ENCODE measurements around the gene SEPHS1.

The SEPHS1 gene

GRCh38 chr10:13366891-13367290, 18.8 kb upstream of the SEPHS1 start:
- no peaks in the 10 kb centered on the region for H3K9me3 ChIP-seq (replicated peaks in 1 of 11)
- no peak overlapping the region for H3K27ac ChIP-seq
- H4K20me1 ChIP-seq = no peaks in the 10 kb centered on the region
- no peaks in the 10 kb centered on the region for H3K27me3 ChIP-seq
- H3K9ac ChIP-seq = no peak overlapping the region
- TF ChIP-seq Cebpa-rat (IDR thresholded peaks at IDR 0.05) = no peak
- H3K4me3 ChIP-seq = no peak overlapping the region
- no peaks in the 10 kb centered on the region for H3K36me3 ChIP-seq
- H3K4me2 ChIP-seq = no peak overlapping the region
- no peaks in the 10 kb centered on the region for H3K4me1 ChIP-seq

- no peaks in the 10 kb centered on the region for H3K4me1 ChIP-seq
- H3K27ac ChIP-seq = no peak overlapping the region
- no peaks in the 10 kb centered on the region for H3K9me3 ChIP-seq (replicated peaks in 1 of 11)
- no peak overlapping the region for H3K4me2 ChIP-seq
- no peak overlapping the region for H3K9ac ChIP-seq
- no peak overlapping the region for H3K4me3 ChIP-seq
- no peaks in the 10 kb centered on the region for H3K27me3 ChIP-seq
- no peaks in the 10 kb centered on the region for H4K20me1 ChIP-seq
- H3K36me3 ChIP-seq = no peaks in the 10 kb centered on the region
- no peak for TF ChIP-seq Cebpa-rat (IDR thresholded peaks at IDR 0.05)
Measured at GRCh38 chr10:13365831-13366230, 17.7 kb upstream of the SEPHS1 start.

GRCh38 chr10:13365243-13365642, 17.1 kb upstream of the SEPHS1 start:
- Histone ChIP-seq H3K9me3 (replicated peaks in 1 of 11) (peaks cover 0 to 4% (median 2%) of the 10 kb centered on the region in 11 experiments; a peak in 13 of 22 replicates), H3K27ac (no peak overlapping the region), H3K36me3 (no peaks in the 10 kb centered on the region), H3K4me3 (no peak overlapping the region), H3K27me3 (no peaks in the 10 kb centered on the region), H3K9ac (no peak overlapping the region), H4K20me1 (no peaks in the 10 kb centered on the region), H3K4me2 (no peak overlapping the region), H3K4me1 (no peaks in the 10 kb centered on the region)
- TF ChIP-seq Cebpa-rat (IDR thresholded peaks at IDR 0.05) = no peak

- Histone ChIP-seq H3K27ac (no peak overlapping the region), H3K4me1 (0 out of 20 replicates have a peak, but pooled peaks cover 0 to 11% (median 0%) of the 10 kb centered on the region in 10 experiments), H3K4me2 (no peak overlapping the region), H3K9me3 (replicated peaks in 1 of 11) (peaks cover 5 to 16% (median 11%) of the 10 kb centered on the region in 11 experiments; a peak in 18 of 22 replicates), H3K27me3 (no peaks in the 10 kb centered on the region), H4K20me1 (no peaks in the 10 kb centered on the region), H3K9ac (no peak overlapping the region), H3K4me3 (no peak overlapping the region), H3K36me3 (no peaks in the 10 kb centered on the region)
- no peak for TF ChIP-seq Cebpa-rat (IDR thresholded peaks at IDR 0.05)
Measured at GRCh38 chr10:13360587-13360986, 12.5 kb upstream of the SEPHS1 start.

- Histone ChIP-seq H3K27me3 (no peaks in the 10 kb centered on the region), H3K4me1 (peaks cover 0 to 23% (median 8%) of the 10 kb centered on the region in 10 experiments; a peak in 16 of 20 replicates), H4K20me1 (no peaks in the 10 kb centered on the region), H3K4me3 (no peak overlapping the region), H3K36me3 (no peaks in the 10 kb centered on the region), H3K27ac (no peak overlapping the region), H3K9me3 (replicated peaks in 1 of 11) (peaks cover 5 to 16% (median 11%) of the 10 kb centered on the region in 11 experiments; a peak in 18 of 22 replicates), H3K4me2 (no peak overlapping the region), H3K9ac (no peak overlapping the region)
- TF ChIP-seq Cebpa-rat (IDR thresholded peaks at IDR 0.05) = no peak
Measured at GRCh38 chr10:13356392-13356791, 8.3 kb upstream of the SEPHS1 start.

DNA sequence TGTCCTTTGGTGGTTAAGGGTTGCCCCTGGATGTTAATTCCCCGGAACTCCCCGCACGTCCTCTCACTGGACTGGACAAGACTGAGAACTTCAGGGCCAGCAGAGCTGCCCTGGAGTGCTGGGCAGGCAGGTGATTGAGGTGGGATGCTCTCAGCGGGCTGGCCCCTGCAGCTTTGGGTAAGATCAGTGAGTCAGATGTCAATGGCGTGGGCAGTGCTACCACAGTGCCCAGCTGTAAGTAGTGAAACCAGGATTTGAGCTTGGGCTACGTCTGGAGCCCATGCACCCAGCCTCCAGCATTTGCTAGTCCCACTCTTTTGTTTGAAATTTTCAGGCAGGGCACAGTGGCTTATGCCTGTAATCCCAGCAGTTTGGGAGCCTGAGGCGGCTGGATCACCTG, 6.7 kb upstream of the SEPHS1 start:
- Histone ChIP-seq H3K9ac (no peak overlapping the region), H3K9me3 (replicated peaks in 1 of 11) (peaks cover 3 to 9% (median 3%) of the 10 kb centered on the region in 11 experiments; a peak in 18 of 22 replicates), H3K27me3 (no peaks in the 10 kb centered on the region), H3K4me1 (peaks cover 8 to 39% (median 24%) of the 10 kb centered on the region in 10 experiments), H3K4me3 (no peak overlapping the region), H3K27ac (no peak overlapping the region), H3K4me2 (no peak overlapping the region), H4K20me1 (no peaks in the 10 kb centered on the region), H3K36me3 (no peaks in the 10 kb centered on the region)
- TF ChIP-seq Cebpa-rat (IDR thresholded peaks at IDR 0.05) = no peak

DNA sequence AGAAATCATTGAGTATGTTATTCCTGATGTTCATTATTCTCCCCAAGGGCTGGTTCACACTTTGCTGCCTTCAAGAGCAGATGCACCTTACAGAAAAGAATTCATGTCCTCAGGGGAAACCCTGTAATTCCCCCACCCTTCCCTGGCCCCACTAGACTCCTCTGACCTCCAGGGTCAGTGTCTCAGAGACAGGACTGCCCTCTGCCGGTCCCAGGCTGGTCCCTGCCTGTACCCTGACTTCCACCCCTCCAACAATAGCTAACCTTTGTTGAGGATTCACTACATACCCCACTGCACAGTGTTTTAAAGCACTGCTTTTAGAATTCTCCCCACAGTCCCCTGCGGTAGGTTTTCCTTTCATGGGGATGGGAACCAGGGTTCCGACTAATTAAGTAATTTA, 4.4 kb upstream of the SEPHS1 start:
- no peaks in the 10 kb centered on the region for H3K9me3 ChIP-seq (replicated peaks in 1 of 11)
- H3K27ac ChIP-seq = no peak overlapping the region
- no peak overlapping the region for H3K9ac ChIP-seq
- H3K27me3 ChIP-seq = no peaks in the 10 kb centered on the region
- H3K4me1 ChIP-seq = peaks cover 10 to 42% (median 32%) of the 10 kb centered on the region in 10 experiments
- H3K36me3 ChIP-seq = no peaks in the 10 kb centered on the region
- H3K4me3 ChIP-seq = no peak overlapping the region
- no peak for TF ChIP-seq Cebpa-rat (IDR thresholded peaks at IDR 0.05)
- peak overlapping the region in 4 of 11 experiments; percentile 69 to 95 (median 92); a peak in 3 of 22 replicates for H3K4me2 ChIP-seq
- H4K20me1 ChIP-seq = no peaks in the 10 kb centered on the region

DNA sequence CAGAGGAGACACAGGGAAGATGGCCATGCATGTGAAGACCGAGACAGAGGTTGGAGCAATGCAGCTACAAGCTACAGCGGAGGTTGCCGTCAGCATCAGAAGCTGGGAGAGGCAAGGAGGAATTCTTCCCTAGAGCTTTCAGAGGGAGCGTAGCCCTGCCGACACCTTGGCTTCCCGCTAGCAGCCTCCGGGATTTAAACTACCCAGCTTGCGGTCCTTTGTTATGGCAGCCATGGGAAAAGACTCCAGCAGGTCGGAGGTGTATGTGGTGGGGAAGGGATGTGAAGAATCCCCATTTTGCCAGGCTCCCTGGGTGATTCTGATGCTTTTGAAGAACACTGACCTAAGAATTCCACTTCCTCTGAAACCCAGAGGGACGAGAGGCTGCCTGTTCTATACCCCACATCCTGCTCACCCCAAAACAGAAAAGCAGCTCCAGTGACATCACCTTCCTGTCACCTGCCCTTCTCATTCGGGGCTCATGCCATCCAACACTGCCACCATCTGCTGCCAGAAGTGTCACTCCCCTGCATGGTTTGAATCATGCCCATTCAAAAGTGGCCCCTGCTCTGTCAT, 3.3 kb upstream of the SEPHS1 start:
- no peak overlapping the region for H3K27ac ChIP-seq

DNA sequence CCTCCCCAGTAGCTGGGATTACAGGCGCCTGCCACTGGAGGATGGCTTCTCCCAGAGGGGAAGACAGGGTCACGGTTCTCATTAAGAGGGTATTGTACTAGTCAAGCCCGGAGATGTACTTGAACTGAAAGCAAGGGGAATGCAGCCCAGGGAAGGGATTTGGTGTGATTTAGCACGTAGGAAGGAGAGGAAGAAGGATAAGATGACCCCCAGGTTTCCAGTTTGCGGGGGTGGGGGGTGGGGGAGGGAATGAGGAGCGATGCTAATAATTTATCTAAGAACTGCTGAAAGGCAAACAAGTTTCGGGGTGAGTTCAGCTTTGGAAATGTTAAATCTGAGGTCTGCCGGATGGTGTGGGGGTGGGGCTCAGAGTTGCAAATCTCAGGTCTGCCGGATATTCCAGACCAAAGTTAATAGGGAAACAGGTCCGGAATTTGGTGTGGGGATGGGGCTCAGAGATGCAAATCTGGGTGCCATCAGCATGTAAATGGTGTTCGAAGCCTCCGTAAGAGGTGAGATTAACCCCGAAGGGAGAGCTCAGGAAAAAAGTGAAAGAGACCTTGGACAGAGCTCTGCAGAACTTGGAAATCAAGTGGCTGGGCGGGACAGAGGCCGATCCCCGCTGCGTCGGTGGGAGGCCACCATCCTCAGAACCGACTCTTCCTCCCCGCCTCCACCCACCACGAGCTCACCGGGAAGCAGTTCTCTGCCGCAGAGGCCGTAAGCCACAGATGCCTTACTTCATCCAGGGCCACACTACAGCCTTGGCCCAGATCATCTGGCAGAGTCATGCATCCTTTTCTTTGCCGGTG, 1.6 kb upstream of the SEPHS1 start:
- no peaks in the 10 kb centered on the region for H3K9me3 ChIP-seq (replicated peaks in 1 of 11)
- peak overlapping the region; percentile 70 to 96 (median 93) for H3K4me3 ChIP-seq
- H3K9ac ChIP-seq = peak overlapping the region; percentile 97 to 100 (median 100); a peak in 21 of 22 replicates

More for the DNA sequence above, 3.3 kb upstream of the SEPHS1 start:
- Histone ChIP-seq H3K36me3 (no peaks in the 10 kb centered on the region), H3K9me3 (replicated peaks in 1 of 11) (no peaks in the 10 kb centered on the region), H4K20me1 (peaks cover 0 to 1% (median 0%) of the 10 kb centered on the region in 11 experiments; a peak in 2 of 22 replicates), H3K4me1 (peaks cover 13 to 40% (median 33%) of the 10 kb centered on the region in 10 experiments), H3K9ac (no peak overlapping the region), H3K27me3 (no peaks in the 10 kb centered on the region), H3K4me2 (peak overlapping the region in 9 of 11 experiments; percentile 26 to 96 (median 81); a peak in 17 of 22 replicates), H3K4me3 (no peak overlapping the region)
- no peak for TF ChIP-seq Cebpa-rat (IDR thresholded peaks at IDR 0.05)

More for the DNA sequence above, 1.6 kb upstream of the SEPHS1 start:
- Histone ChIP-seq H4K20me1 (peaks cover 0 to 19% (median 11%) of the 10 kb centered on the region in 11 experiments; a peak in 9 of 22 replicates), H3K4me1 (peaks cover 26 to 58% (median 49%) of the 10 kb centered on the region in 10 experiments), H3K36me3 (peaks cover 0 to 10% (median 7%) of the 10 kb centered on the region in 11 experiments; a peak in 13 of 22 replicates), H3K27me3 (no peaks in the 10 kb centered on the region), H3K4me2 (peak overlapping the region; percentile 73 to 98 (median 92)), H3K27ac (peak overlapping the region in 9 of 11 experiments; percentile 94 to 100 (median 99); a peak in 18 of 22 replicates)
- TF ChIP-seq Cebpa-rat (IDR thresholded peaks at IDR 0.05) = no peak
